HG03457 (cell line): ENCODE data around the gene SMARCE1.

Experiments
- ATAC-seq: cut with Tn5 transposase; IDR thresholded peaks from one replicate; pipeline ENCODE4 v1.9.1; 2021; ENCODE audit warnings: moderate number of reproducible peaks; ENCODE audit not compliant: unreplicated experiment

The SMARCE1 gene

GRCh38 chr17:40612599-40613244, 34.9 kb downstream of the SMARCE1 start:
- ATAC-seq, result no peak

GRCh38 chr17:40611840-40612474, 35.7 kb downstream of the SMARCE1 start:
- ATAC-seq, result no peak

- no peak for ATAC-seq
Observed at GRCh38 chr17:40610359-40610758, 37.3 kb downstream of the SMARCE1 start.

- no peak for ATAC-seq
Observed at GRCh38 chr17:40608061-40608581, 39.5 kb downstream of the SMARCE1 start.

- ATAC-seq, result no peak
Observed at GRCh38 chr17:40607641-40608040, 40.0 kb downstream of the SMARCE1 start.

- no peak for ATAC-seq
Observed at GRCh38 chr17:40606548-40607353, 40.9 kb downstream of the SMARCE1 start.

- ATAC-seq, result no peak
Observed at GRCh38 chr17:40605306-40605705, 42.3 kb downstream of the SMARCE1 start.

GRCh38 chr17:40604327-40605080, 43.1 kb downstream of the SMARCE1 start:
- ATAC-seq, result no peak

GRCh38 chr17:40602445-40603443, 44.9 kb downstream of the SMARCE1 start:
- no peak for ATAC-seq

GRCh38 chr17:40600486-40601046, 47.1 kb downstream of the SMARCE1 start:
- ATAC-seq, result no peak

GRCh38 chr17:40599468-40599763, 48.2 kb downstream of the SMARCE1 start:
- ATAC-seq, result peak; percentile 0

GRCh38 chr17:40598619-40599467, 48.8 kb downstream of the SMARCE1 start:
- peak; percentile 49 for ATAC-seq

- no peak for ATAC-seq
Observed at GRCh38 chr17:40598301-40598618, 49.4 kb downstream of the SMARCE1 start.

GRCh38 chr17:40597556-40598300, 49.9 kb downstream of the SMARCE1 start:
- ATAC-seq, result no peak

GRCh38 chr17:40597156-40597555, 50.5 kb downstream of the SMARCE1 start:
- ATAC-seq, result no peak

- ATAC-seq, result no peak
Observed at GRCh38 chr17:40596261-40596919, 51.2 kb downstream of the SMARCE1 start.

GRCh38 chr17:40590742-40591141, 56.9 kb downstream of the SMARCE1 start:
- no peak for ATAC-seq

- ATAC-seq, result no peak
Observed at GRCh38 chr17:40588552-40588951, 59.1 kb downstream of the SMARCE1 start.
